Measurements from ENCODE around the gene SPTBN1.

Gene SPTBN1

DNA sequence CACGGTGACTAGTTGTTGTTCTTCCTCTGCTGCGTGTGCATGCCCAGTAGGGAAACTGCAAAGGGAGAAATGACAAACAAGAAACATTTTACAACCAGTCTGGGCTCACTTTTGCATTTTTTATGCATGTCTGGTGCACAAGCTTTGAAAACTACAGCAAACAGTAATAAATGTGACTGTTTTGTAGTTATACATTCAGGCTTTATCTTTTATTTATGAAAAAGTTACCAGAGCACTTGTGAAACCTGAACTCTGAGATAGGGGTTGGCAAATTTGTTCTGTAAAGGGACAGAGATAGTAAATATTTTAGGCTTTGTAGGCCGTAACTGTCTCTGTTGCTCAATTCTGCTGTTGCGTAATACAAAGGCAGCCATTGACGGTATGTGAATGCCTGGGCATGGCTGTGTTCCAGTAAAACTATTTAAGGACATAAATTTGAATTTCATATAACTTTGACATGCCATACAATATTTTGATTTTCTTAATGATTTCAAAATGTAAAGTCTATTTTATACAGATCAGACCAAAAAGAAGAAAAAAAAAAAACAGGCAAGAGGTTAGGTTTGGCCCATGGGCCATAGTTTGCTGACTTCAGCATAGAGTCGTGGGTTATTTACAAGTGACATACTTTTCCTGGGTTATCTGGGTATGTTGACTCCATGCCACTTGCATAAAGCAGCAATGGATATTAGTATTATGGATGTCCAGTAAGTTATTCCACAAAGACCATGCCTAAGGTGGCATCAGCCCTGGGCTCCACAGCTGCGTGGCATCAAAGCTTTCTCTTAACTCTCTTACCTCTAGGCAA, 213.8 kb downstream of the SPTBN1 start:
- Histone ChIP-seq H3K9ac (ENCODE audit: low read length) (no peak overlapping the region), H3K4me1 (ENCODE audit: control insufficient read depth, low read depth, low read length) (peaks cover 7% of the 10 kb centered on the region), H3K27me3 (ENCODE audit: control insufficient read depth, insufficient read depth, low read length) (no peaks in the 10 kb centered on the region), H3K4me3 (ENCODE audit: low read length) (no peak overlapping the region), H3K9me3 (ENCODE audit: control insufficient read depth, low read depth, low read length) (no peaks in the 10 kb centered on the region), H3K36me3 (ENCODE audit: control insufficient read depth, low read depth, low read length) (peaks cover 46% of the 10 kb centered on the region), H3K27ac (ENCODE audit: low read length) (no peak overlapping the region)

DNA sequence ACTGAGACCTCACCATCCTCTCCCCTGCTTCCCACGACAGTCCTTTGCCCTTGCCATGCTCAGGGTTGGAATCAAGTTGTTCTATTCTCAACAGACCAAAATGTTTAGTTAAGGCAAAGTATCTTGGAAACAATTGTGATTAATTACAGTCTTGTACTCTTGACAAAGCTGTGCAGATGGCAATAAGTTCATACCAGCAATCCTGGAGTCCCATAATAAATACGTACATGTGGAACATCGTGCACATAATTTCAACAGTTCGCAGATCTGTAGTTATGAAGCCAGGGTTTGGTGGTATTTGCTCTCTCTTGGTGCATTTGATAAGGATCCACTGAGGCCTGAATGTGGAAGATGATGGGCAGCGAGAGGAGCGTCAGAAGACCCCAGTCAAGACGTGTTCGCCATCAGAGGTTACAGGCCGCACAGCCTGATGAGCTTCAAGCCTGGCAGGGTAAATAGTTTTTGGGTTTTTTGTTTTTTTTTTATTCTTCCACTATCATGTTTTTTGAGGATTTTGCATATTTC, 214.4 kb downstream of the SPTBN1 start:
- H3K27ac ChIP-seq (ENCODE audit: low read length), result no peak overlapping the region
- H3K4me3 ChIP-seq (ENCODE audit: low read length), result no peak overlapping the region
- peaks cover 43% of the 10 kb centered on the region for H3K36me3 ChIP-seq (ENCODE audit: control insufficient read depth, low read depth, low read length)

DNA sequence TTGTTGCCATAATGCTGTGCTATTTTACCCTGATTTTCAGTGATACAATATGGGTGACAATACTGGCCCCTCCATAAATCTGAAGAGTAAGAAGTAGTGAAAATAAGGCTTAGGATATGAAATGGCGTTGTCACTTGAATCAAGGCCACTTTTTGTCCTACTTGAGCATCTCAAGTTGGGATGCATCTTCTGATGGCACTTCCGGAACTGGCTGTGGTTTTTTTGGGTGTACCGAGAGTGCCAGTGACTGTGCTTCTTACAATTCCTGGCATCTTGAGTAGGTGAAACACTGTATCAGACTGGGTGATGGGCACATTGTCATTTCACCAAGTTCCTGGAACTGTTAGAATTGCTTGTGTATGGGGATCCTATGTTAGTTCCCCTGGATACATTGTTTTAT, 214.9 kb downstream of the SPTBN1 start:
- Histone ChIP-seq H3K4me3 (ENCODE audit: low read length) (no peak overlapping the region), H3K4me1 (ENCODE audit: control insufficient read depth, low read depth, low read length) (peaks cover 3% of the 10 kb centered on the region), H3K27ac (ENCODE audit: low read length) (no peak overlapping the region), H3K9me3 (ENCODE audit: control insufficient read depth, low read depth, low read length) (no peaks in the 10 kb centered on the region), H3K36me3 (ENCODE audit: control insufficient read depth, low read depth, low read length) (peaks cover 40% of the 10 kb centered on the region), H3K9ac (ENCODE audit: low read length) (no peak overlapping the region), H3K27me3 (ENCODE audit: control insufficient read depth, insufficient read depth, low read length) (no peaks in the 10 kb centered on the region)

More for the DNA sequence above, 214.4 kb downstream of the SPTBN1 start:
- Histone ChIP-seq H3K9ac (ENCODE audit: low read length) (no peak overlapping the region), H3K27me3 (ENCODE audit: control insufficient read depth, insufficient read depth, low read length) (no peaks in the 10 kb centered on the region), H3K4me1 (ENCODE audit: control insufficient read depth, low read depth, low read length) (peaks cover 6% of the 10 kb centered on the region), H3K9me3 (ENCODE audit: control insufficient read depth, low read depth, low read length) (no peaks in the 10 kb centered on the region)

DNA sequence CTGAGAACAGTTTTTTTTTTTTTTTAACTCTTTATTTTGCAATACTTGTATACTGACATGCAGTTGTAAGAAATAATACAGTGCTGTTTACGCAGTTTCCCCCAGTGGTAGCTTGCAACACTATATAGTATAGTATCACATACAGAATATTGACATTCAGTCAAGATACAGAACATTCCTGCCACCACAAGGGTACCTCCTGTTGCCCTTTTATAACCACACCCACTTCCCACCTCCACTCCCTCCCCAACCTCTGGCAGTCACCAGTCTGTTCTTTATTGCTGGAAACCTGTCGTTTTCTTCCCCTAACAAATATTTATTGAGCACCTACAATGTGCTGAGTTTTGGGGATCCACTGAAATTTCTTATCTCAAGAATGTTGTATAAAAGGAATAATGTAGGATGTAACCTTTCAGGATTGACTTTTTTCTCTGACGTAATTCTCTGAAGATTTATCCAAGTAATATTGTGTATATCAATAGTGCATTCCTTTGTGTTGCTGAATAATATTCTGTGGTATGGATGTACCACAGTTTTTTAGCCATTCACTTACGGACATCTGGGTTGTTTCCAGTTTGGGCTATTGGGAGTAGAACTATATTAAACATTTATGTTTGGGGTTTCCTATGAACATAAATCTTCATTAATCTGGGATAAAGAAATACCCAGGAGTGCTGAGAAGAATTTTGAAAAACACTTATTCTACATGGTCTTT, 215.9 kb downstream of the SPTBN1 start:
- Histone ChIP-seq H3K4me1 (ENCODE audit: control insufficient read depth, low read depth, low read length) (peaks cover 3% of the 10 kb centered on the region), H3K36me3 (ENCODE audit: control insufficient read depth, low read depth, low read length) (peaks cover 31% of the 10 kb centered on the region)

DNA sequence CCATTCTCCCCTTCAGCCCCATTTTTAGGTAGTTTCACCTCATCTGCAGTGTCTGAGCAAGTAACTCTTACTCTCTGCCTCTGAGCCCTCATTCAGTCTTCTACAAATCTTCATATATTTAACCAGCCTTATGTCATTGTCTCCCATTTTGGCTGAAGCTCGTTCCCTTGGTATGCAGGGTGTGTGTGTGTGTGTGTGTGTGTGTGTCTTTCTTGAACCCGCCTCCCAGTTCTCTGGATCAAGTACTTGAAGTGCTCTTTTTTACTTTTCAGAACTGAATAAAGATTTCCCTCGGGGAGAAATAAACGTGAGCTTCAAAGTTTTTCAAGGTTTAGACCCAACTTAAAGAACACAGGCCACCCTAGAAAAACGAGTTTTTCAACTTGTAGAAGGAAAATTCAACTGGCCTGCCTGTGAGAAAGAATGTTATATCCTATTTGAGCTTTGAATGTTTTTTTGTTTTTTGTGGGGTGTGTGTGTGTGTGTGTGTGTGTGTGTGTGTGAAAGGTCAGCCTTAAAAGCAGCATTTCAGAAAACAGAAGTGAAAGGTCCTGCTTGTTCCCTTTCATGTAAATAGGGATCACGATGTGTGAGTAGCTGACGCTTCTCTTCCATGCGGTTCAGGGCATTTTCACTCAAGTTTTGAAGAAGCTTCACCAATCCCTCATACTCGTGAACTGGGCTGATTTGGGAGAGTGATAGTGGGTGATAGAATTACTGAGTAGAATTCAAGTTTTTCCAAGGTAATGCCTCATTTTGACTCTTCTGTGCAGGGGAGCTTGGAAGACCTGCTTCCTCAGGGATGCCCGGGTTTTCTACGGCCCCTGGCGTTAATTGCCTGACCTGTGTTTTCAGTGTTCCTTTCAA, 216.7 kb downstream of the SPTBN1 start:
- Histone ChIP-seq H3K27me3 (ENCODE audit: control insufficient read depth, insufficient read depth, low read length) (no peaks in the 10 kb centered on the region), H3K9me3 (ENCODE audit: control insufficient read depth, low read depth, low read length) (no peaks in the 10 kb centered on the region), H3K36me3 (ENCODE audit: control insufficient read depth, low read depth, low read length) (peaks cover 23% of the 10 kb centered on the region), H3K27ac (ENCODE audit: low read length) (no peak overlapping the region), H3K4me1 (ENCODE audit: control insufficient read depth, low read depth, low read length) (peaks cover 3% of the 10 kb centered on the region), H3K4me3 (ENCODE audit: low read length) (no peak overlapping the region), H3K9ac (ENCODE audit: low read length) (no peak overlapping the region)

More for the DNA sequence above, 215.9 kb downstream of the SPTBN1 start:
- Histone ChIP-seq H3K9ac (ENCODE audit: low read length) (no peak overlapping the region), H3K27ac (ENCODE audit: low read length) (no peak overlapping the region), H3K4me3 (ENCODE audit: low read length) (no peak overlapping the region), H3K27me3 (ENCODE audit: control insufficient read depth, insufficient read depth, low read length) (no peaks in the 10 kb centered on the region), H3K9me3 (ENCODE audit: control insufficient read depth, low read depth, low read length) (no peaks in the 10 kb centered on the region)

DNA sequence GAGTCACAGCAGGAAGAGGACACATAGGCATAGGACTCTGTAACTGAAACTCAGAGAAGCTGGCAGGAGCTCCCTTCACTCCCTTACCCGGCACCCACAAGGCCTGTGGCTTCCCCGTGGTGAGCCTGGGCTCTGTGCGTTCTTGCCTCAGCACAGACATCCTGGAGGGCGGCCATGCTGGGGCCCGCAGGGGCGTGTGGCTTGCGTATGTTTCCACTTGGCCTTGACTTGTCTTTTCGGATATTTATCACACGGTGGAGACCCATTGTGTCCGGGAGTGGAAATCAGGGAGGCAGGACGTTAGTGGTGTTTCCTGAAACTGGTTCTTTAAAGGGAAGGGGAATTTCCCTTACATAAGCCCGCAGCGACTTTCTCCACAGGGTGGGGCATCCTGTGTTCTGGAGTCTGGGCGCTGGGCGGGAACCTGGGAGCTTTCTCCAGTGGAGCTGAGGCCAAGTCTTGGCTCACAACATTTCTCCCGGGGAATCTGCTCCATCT, 217.4 kb downstream of the SPTBN1 start:
- Histone ChIP-seq H3K4me1 (ENCODE audit: control insufficient read depth, low read depth, low read length) (peaks cover 3% of the 10 kb centered on the region), H3K9me3 (ENCODE audit: control insufficient read depth, low read depth, low read length) (no peaks in the 10 kb centered on the region), H3K27me3 (ENCODE audit: control insufficient read depth, insufficient read depth, low read length) (no peaks in the 10 kb centered on the region), H3K36me3 (ENCODE audit: control insufficient read depth, low read depth, low read length) (peaks cover 16% of the 10 kb centered on the region), H3K4me3 (ENCODE audit: low read length) (no peak overlapping the region), H3K27ac (ENCODE audit: low read length) (no peak overlapping the region), H3K9ac (ENCODE audit: low read length) (no peak overlapping the region)

DNA sequence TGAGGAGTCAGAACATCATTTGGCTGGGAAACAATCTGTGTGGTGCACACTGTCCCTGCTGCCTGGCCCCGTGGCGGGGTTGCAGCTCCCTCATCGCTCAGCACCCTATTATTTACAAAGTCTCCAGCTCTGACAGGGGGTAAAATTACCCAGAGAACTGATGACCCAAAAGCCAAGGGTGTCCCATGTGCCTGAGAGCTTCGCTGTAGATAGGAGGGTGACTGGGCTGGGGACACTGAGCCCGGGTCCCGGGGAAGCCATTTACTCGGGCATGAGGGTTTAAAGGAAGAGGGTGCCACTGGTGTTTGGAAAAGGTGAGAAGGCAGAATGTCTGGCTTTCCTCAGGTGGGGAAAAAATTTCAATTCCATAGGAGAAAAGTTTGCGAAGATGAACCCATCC, 219.2 kb downstream of the SPTBN1 start:
- no peak overlapping the region for H3K9ac ChIP-seq (ENCODE audit: low read length)
- no peak overlapping the region for H3K4me3 ChIP-seq (ENCODE audit: low read length)
- no peak overlapping the region for H3K27ac ChIP-seq (ENCODE audit: low read length)
- H3K9me3 ChIP-seq (ENCODE audit: control insufficient read depth, low read depth, low read length), result no peaks in the 10 kb centered on the region
- peaks cover 4% of the 10 kb centered on the region for H3K36me3 ChIP-seq (ENCODE audit: control insufficient read depth, low read depth, low read length)
- H3K27me3 ChIP-seq (ENCODE audit: control insufficient read depth, insufficient read depth, low read length), result no peaks in the 10 kb centered on the region
- peaks cover 3% of the 10 kb centered on the region for H3K4me1 ChIP-seq (ENCODE audit: control insufficient read depth, low read depth, low read length)

DNA sequence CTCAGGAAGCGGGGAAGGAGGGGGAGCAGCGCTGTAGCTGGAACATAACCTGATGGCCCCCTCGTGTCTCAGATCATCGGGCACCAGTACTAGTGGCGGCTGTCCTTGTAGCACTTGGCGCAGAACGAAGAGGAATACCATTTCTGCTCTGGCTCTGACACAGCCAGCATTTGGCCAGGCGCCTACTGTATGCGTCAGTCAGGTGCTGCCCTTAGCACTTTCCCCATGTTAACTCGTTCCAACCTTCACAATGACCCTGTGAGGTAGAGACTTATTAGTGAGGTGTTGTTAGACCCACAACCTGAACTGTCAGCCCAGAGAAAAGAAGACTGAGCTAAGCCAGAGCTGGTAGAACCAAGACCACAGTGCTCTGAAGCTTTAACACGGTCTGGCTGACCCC, 219.6 kb downstream of the SPTBN1 start:
- no peaks in the 10 kb centered on the region for H3K9me3 ChIP-seq (ENCODE audit: control insufficient read depth, low read depth, low read length)
- H3K4me1 ChIP-seq (ENCODE audit: control insufficient read depth, low read depth, low read length), result peaks cover 3% of the 10 kb centered on the region
- H3K4me3 ChIP-seq (ENCODE audit: low read length), result no peak overlapping the region
- no peaks in the 10 kb centered on the region for H3K27me3 ChIP-seq (ENCODE audit: control insufficient read depth, insufficient read depth, low read length)
- H3K9ac ChIP-seq (ENCODE audit: low read length), result no peak overlapping the region
- no peaks in the 10 kb centered on the region for H3K36me3 ChIP-seq (ENCODE audit: control insufficient read depth, low read depth, low read length)
- no peak overlapping the region for H3K27ac ChIP-seq (ENCODE audit: low read length)

DNA sequence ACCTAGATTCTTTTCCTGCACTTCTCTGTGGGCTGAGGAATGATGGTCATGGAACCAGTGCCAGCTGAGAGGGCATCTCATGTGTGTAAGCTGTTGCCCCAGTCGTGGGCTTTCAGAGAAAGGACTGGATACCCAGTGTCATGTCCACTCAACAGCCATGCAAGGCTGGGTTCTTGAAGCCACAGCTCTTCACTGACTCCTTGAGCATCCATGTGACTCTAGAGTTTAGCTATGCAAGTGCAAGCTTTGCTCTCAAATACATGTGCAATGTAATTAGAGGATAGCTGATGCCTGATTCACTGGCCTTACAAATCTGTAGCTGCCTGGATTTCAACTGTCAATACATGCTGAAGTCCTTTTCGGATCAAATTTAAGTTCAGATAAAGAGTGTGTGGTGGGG, 220.5 kb downstream of the SPTBN1 start:
- Histone ChIP-seq H3K9me3 (ENCODE audit: control insufficient read depth, low read depth, low read length) (no peaks in the 10 kb centered on the region), H3K4me1 (ENCODE audit: control insufficient read depth, low read depth, low read length) (peaks cover 3% of the 10 kb centered on the region), H3K27me3 (ENCODE audit: control insufficient read depth, insufficient read depth, low read length) (no peaks in the 10 kb centered on the region), H3K36me3 (ENCODE audit: control insufficient read depth, low read depth, low read length) (no peaks in the 10 kb centered on the region), H3K9ac (ENCODE audit: low read length) (no peak overlapping the region), H3K4me3 (ENCODE audit: low read length) (no peak overlapping the region), H3K27ac (ENCODE audit: low read length) (no peak overlapping the region)

DNA sequence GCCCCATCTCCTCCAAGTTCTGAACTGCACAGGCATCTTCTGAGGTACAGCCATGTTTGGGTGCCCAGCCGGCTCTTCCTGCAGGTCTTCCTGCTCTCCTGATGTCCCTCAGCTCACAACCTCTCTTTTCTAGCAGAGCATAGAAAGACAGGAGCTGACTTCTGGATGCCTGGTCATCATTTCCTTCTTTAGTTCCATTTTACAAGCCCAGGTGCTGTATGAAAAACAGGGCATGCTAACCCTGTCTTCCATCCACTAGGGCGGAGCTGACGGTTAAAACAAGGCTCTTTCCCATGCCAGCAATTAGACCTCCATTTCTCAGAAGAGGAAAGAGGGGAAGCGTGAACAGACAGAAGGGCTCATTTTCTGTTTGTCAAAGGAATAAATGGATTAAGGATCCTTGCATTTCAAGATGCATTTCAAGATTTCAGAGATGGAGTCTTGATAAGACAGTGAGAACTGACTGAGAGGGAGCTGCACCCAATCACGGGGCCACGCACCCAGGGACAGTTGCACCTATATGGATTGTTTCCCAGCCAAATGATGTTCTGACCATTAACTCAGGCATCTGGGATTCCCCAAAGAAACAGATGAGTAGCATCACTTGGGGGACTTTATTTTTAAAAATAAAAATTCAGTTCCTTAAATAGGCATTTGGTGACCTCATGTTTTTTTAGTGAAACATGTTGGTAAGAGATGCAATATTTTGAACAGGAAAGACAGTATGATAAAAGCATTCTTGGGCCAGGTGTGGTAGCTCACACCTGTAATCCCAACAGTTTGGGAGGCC, 221.5 kb downstream of the SPTBN1 start:
- Histone ChIP-seq H3K27ac (ENCODE audit: low read length) (no peak overlapping the region), H3K4me3 (ENCODE audit: low read length) (no peak overlapping the region), H3K27me3 (ENCODE audit: control insufficient read depth, insufficient read depth, low read length) (no peaks in the 10 kb centered on the region), H3K4me1 (ENCODE audit: control insufficient read depth, low read depth, low read length) (peaks cover 3% of the 10 kb centered on the region), H3K9me3 (ENCODE audit: control insufficient read depth, low read depth, low read length) (no peaks in the 10 kb centered on the region), H3K36me3 (ENCODE audit: control insufficient read depth, low read depth, low read length) (no peaks in the 10 kb centered on the region), H3K9ac (ENCODE audit: low read length) (no peak overlapping the region)
